ENCODE data around the gene XRCC1. TPM values are rescaled to one million over a fixed set of nuclear protein-coding genes. Genes with fewer than 3 reads are reported as not detected.
A peak's percentile ranks its signal among the peaks of the same experiment; 100 is the strongest.

XRCC1 gene
- total and polyA plus RNA-seq, 10 of the 15 experiments (the other 5 are each of a cell fraction or from before 2014, with no cell fraction given) = 2.0 to 51.1 (median 33.7) TPM

DNA sequence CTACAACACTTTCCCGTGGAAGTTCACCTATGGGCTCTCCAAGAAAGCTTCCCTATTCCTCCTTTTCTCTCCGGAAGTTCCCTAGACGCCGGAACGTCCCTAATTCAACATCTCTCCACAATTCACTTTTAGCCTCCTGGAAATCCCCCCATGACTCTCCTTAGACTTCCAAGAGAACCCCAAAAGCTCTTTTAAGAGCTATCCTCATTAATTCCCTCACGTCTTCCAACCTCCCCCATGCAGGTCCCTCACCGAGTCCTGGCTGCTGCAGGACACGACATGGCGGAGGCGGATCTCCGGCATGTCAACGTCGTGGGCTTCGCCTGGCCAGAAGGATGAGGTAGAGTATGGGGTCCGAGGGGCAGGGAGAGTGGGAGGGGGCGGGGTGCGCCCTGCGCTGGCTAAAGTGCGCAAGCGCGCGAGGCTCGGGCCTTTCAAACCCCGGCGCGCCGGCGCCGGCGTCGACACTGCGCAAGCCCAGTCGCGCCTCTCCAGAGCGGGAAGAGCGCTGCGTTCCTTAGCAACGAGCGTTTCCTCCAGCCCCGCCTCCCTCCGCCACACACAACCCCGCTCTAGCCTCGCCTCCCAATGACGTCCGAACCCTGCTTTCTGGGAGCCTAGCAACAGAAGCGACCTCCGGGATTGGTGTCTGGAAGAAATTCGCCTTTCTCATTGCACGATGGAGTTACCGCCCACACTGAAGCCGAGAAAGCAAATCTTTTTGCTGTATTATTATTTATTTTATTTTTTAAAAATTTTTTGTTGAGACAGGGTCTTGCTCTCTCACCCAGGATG lies at the start of gene XRCC1, which contains the start of gene PINLYP (continued):
- TF ChIP-seq TCF12 (IDR thresholded peaks at IDR 0.05; ENCODE audit: low read depth, low read length) = no peak
- TF ChIP-seq, protein P1, sequence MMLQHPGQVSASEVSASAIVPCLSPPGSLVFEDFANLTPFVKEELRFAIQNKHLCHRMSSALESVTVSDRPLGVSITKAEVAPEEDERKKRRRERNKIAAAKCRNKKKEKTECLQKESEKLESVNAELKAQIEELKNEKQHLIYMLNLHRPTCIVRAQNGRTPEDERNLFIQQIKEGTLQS (IDR thresholded peaks at IDR 0.05; ENCODE audit: borderline replicate concordance, extremely low read depth, low read depth, low read length) = peak; percentile 36; the same call in 1 of the 2 replicates
- TF ChIP-seq, protein P2, sequence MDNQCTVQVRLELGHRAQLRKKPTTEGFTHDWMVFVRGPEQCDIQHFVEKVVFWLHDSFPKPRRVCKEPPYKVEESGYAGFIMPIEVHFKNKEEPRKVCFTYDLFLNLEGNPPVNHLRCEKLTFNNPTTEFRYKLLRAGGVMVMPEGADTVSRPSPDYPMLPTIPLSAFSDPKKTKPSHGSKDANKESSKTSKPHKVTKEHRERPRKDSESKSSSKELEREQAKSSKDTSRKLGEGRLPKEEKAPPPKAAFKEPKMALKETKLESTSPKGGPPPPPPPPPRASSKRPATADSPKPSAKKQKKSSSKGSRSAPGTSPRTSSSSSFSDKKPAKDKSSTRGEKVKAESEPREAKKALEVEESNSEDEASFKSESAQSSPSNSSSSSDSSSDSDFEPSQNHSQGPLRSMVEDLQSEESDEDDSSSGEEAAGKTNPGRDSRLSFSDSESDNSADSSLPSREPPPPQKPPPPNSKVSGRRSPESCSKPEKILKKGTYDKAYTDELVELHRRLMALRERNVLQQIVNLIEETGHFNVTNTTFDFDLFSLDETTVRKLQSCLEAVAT (IDR thresholded peaks at IDR 0.05) = no peak; the same call in 1 of the 2 replicates
- TF ChIP-seq MYB (IDR thresholded peaks at IDR 0.05; ENCODE audit: borderline replicate concordance, low read depth, low read length) = no peak
- peak; percentile 82; the same call in 1 of the 2 replicates for TF ChIP-seq RB1 (IDR thresholded peaks at IDR 0.05; ENCODE audit: borderline replicate concordance)
- TF ChIP-seq CBFB (IDR thresholded peaks at IDR 0.05; ENCODE audit: low read depth) = no peak
- TF ChIP-seq RELA (IDR thresholded peaks at IDR 0.05; ENCODE audit: borderline replicate concordance, partially characterized antibody) = peak; percentile 75
- peak; percentile 68; the same call in 1 of the 2 replicates for TF ChIP-seq ZNF207 (IDR thresholded peaks at IDR 0.05; ENCODE audit: borderline replicate concordance)
- TF ChIP-seq SUZ12 (IDR thresholded peaks at IDR 0.05; ENCODE audit: unreplicated experiment) = no peak
- no peak for TF ChIP-seq PAX8 (IDR thresholded peaks at IDR 0.05)
- TF ChIP-seq EGR1 (IDR thresholded peaks at IDR 0.05; ENCODE audit: borderline replicate concordance in 1 of 2, low read depth in 2 of 2, low read length in 2 of 2) = 0 out of 3 replicates have a peak, but pooled peaks of 1 of the 2 experiments have one; percentile 8
- no peak for TF ChIP-seq SREBF1 (IDR thresholded peaks at IDR 0.05; ENCODE audit: low read length)
- TF ChIP-seq HDAC2 (IDR thresholded peaks at IDR 0.05) = no peak
- TF ChIP-seq MTA2 (IDR thresholded peaks at IDR 0.05; ENCODE audit: low read depth) = no peak
- TF ChIP-seq CBX5 (IDR thresholded peaks at IDR 0.05; ENCODE audit: low read depth) = no peak
- TF ChIP-seq, protein P3, sequence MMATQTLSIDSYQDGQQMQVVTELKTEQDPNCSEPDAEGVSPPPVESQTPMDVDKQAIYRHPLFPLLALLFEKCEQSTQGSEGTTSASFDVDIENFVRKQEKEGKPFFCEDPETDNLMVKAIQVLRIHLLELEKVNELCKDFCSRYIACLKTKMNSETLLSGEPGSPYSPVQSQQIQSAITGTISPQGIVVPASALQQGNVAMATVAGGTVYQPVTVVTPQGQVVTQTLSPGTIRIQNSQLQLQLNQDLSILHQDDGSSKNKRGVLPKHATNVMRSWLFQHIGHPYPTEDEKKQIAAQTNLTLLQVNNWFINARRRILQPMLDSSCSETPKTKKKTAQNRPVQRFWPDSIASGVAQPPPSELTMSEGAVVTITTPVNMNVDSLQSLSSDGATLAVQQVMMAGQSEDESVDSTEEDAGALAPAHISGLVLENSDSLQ (IDR thresholded peaks at IDR 0.05) = peak; percentile 5; the same call in 1 of the 2 replicates

Data from GM12878 (cell line).